H1 (cell line): ENCODE data around the gene RASSF5. TPM values are rescaled to one million over a fixed set of nuclear protein-coding genes. Genes with fewer than 3 reads are reported as not detected.

Source experiments
- FOSL1 ChIP-seq: IDR thresholded peaks from 2 replicates; pipeline ENCODE4 v1.6.1; 2011; ENCODE audit warnings: mild to moderate bottlenecking, low read depth, low read length, moderate library complexity; ENCODE audit not compliant: insufficient read depth
- NRF1 ChIP-seq: IDR thresholded peaks from 2 replicates; pipeline ENCODE4 v1.6.1; 2011; ENCODE audit warnings: mild to moderate bottlenecking, low read depth, low read length, improper control_type of control experiment
- SP2 ChIP-seq: IDR thresholded peaks from 2 replicates; pipeline ENCODE4 v1.6.1; 2012; ENCODE audit warnings: mild to moderate bottlenecking, low read length, inconsistent platforms
- TAF1 ChIP-seq: IDR thresholded peaks from 2 replicates; pipeline ENCODE4 v1.6.1; 2011; ENCODE audit warnings: mild to moderate bottlenecking, low read depth, low read length
- TCF12 ChIP-seq: IDR thresholded peaks from 2 replicates; pipeline ENCODE4 v1.6.1; 2011; ENCODE audit warnings: low read depth, mild to moderate bottlenecking, low read length
- polyA plus RNA-seq, 7 experiments: library from polyadenylated mRNA; depleted of rRNA in 3 of 7; stranded (reverse) in 5 of 7; unstranded in 2 of 7; fragments of >200 nt in 5 of 7; fragments of 200-250 nt in 2 of 7; gene quantifications; 1 replicate in 5 of 7; 2 replicates in 1 of 7; 4 replicates in 1 of 7; pipeline versions ENCODE4 v1.2.1 to v1.2.3, GENCODE V29; 2011 to 2013; ENCODE audit warnings: missing spikeins in 2 of 7, mixed read lengths in 2 of 7
- total RNA-seq: library from RNA; stranded (reverse); fragmentation: NEBNext Ultra II Directional; extraction: Animal tissue kit (Norgen Biotek cat#: 25700); gene quantifications from 2 replicates; pipeline ENCODE4 v1.2.1, GENCODE V29; 2021

The RASSF5 gene
- total and polyA plus RNA-seq, 2 of the 8 experiments (the other 6 are each of a cell fraction or from before 2014, with no cell fraction given) = 0.82 to 1.8 TPM

DNA sequence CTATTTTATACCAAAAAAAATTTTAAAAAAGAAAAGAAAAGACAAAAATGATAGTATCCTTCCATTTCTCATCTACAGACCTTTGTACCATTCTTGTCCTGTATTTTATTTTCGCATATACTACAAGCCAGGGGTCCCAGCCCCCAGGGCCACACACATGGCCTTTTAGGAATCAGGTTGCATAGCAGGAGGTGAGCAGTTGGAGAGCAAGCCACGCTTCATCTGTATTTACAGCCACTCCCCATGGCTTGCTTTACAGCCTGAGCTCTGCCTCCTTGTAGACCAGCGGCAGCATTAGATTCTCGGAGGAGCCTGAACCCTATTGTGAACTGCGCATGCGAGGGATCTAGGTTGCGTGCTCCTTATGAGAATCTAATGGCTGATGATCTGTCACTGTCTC, 39.8 kb downstream of the RASSF5 start (continued):
- TF ChIP-seq TAF1 (no peak), SP2 (no peak), NRF1 (no peak), TCF12 (no peak), FOSL1 (no peak)
